ENCODE measurements around the gene CDC6.

CDC6 gene
- 5.4 to 6.2 reads per million in 2 donors for total RNA-seq

GRCh38 chr17:40287494-40288369, at the start of gene CDC6:
TSS of gene CDC6 (plus strand) at chr17:40287879. CDS start at chr17:40289421, 1,542 bp downstream.
- peak; percentile 92 to 100 (median 98) for DNase-seq

- no peak for DNase-seq
Measured at GRCh38 chr17:40241252-40241834, 46.3 kb upstream of the CDC6 start.

- DNase-seq: no peak
Measured at GRCh38 chr17:40242774-40243173, 44.9 kb upstream of the CDC6 start.

GRCh38 chr17:40243761-40244160, 43.9 kb upstream of the CDC6 start:
- DNase-seq: no peak

- DNase-seq: no peak
Measured at GRCh38 chr17:40244255-40244654, 43.4 kb upstream of the CDC6 start.

- DNase-seq: no peak
Measured at GRCh38 chr17:40247926-40248495, 39.7 kb upstream of the CDC6 start.

- DNase-seq: no peak
Measured at GRCh38 chr17:40248507-40248906, 39.2 kb upstream of the CDC6 start.

GRCh38 chr17:40251576-40251975, 36.1 kb upstream of the CDC6 start:
- DNase-seq: no peak

- DNase-seq: no peak
Measured at GRCh38 chr17:40253565-40253964, 34.1 kb upstream of the CDC6 start.

GRCh38 chr17:40259505-40259904, 28.2 kb upstream of the CDC6 start:
- DNase-seq: no peak

GRCh38 chr17:40260528-40260927, 27.2 kb upstream of the CDC6 start:
- DNase-seq: no peak

- DNase-seq: no peak
Measured at GRCh38 chr17:40264458-40265185, 23.1 kb upstream of the CDC6 start.

GRCh38 chr17:40265337-40265736, 22.3 kb upstream of the CDC6 start:
- no peak for DNase-seq

GRCh38 chr17:40266882-40267281, 20.8 kb upstream of the CDC6 start:
- no peak for DNase-seq

GRCh38 chr17:40268141-40268712, 19.5 kb upstream of the CDC6 start:
- no peak for DNase-seq

GRCh38 chr17:40278414-40278813, 9.3 kb upstream of the CDC6 start:
- no peak for DNase-seq

- DNase-seq: no peak
Measured at GRCh38 chr17:40279402-40279801, 8.3 kb upstream of the CDC6 start.

GRCh38 chr17:40281663-40282062, 6.0 kb upstream of the CDC6 start:
- DNase-seq: peak in 1 of 5 experiments; percentile 24

GRCh38 chr17:40283662-40284061, 4.0 kb upstream of the CDC6 start:
- DNase-seq: peak in 2 of 5 experiments; percentile 43 to 88

- peak in 1 of 5 experiments; percentile 20 for DNase-seq
Measured at GRCh38 chr17:40284085-40284713, 3.5 kb upstream of the CDC6 start.

- DNase-seq: no peak
Measured at GRCh38 chr17:40286473-40286872, 1.2 kb upstream of the CDC6 start.

- no peak for DNase-seq
Measured at GRCh38 chr17:40287159-40287493, 553 bp upstream of the CDC6 start.
